ENCODE measurements around the gene ACTG1. TPM values are rescaled to one million over a fixed set of nuclear protein-coding genes. Genes with fewer than 3 reads are reported as not detected.

The ACTG1 gene
- total and polyA plus RNA-seq, 2 of the 13 experiments (the other 11 are each of a cell fraction or from before 2014, with no cell fraction given), result 973 to 1,138 TPM

- Histone ChIP-seq H3K27me3 (ENCODE audit: control insufficient read depth in 1 of 2, insufficient read depth in 2 of 2, low read length in 2 of 2) (peaks cover 3 to 23% of the 10 kb centered on the region in 2 experiments; a peak in 3 of 5 replicates), H2AFZ (ENCODE audit: low read length) (no peak overlapping the region), H3K9ac (ENCODE audit: insufficient read depth, low read depth, low read length) (peak overlapping the region; percentile 76), H3K4me1 (ENCODE audit: insufficient read depth, low read length) (peaks cover 78% of the 10 kb centered on the region), H4K20me1 (ENCODE audit: insufficient read depth, low read length) (no peaks in the 10 kb centered on the region), H3K36me3 (replicated peaks in 1 of 2; ENCODE audit: control insufficient read depth in 1 of 2, insufficient read depth in 2 of 2, low read length in 2 of 2) (no peaks in the 10 kb centered on the region), H3K79me2 (ENCODE audit: insufficient read depth, low read length) (no peaks in the 10 kb centered on the region), H3K27ac (ENCODE audit: extremely low read length, insufficient read depth, low read length) (peak overlapping the region; percentile 39), H3K9me3 (ENCODE audit: low read length) (no peaks in the 10 kb centered on the region), H3K4me3 (replicated peaks in 1 of 3; ENCODE audit: insufficient read depth in 1 of 3, low read depth in 2 of 3, low read length in 3 of 3) (peak overlapping the region; percentile 38 to 65 (median 55); a peak in 4 of 6 replicates), H3K4me2 (ENCODE audit: low read depth, low read length) (peak overlapping the region; percentile 81)
- WGBS (ENCODE audit: low lambda C conversion rate), result 20% methylated on average over 29 of the region's 87 CpGs
- ChIA-PET CTCF (ENCODE audit: low intra/inter-chr PET ratio, low total read pairs) (no interaction called here), POLR2A (interaction anchor here (0.5 kb wide), 1 partner anchor 20 kb away, joined by 3 read pairs; no protein-coding TSS in a partner anchor)
- intact Hi-C loops (cut with micrococcal nuclease; ENCODE audit: unreplicated experiment) (no loop called here), in situ Hi-C loops (cut with HindIII; ENCODE audit: extremely low pct_ligation_motif_present, low pct_unique_long_range_greater_than_20kb) (no loop called here)
- DNase-seq (ENCODE audit: low spot score) (peak; percentile 58), ATAC-seq (peak; percentile 73), FAIRE-seq (no peak)
- no TSS peak for BruUV-seq (replicated peaks)
- TF ChIP-seq ZNF747 (CRISPR knock-in tag; IDR thresholded peaks at IDR 0.05; ENCODE audit: borderline replicate concordance) (0 out of 2 replicates have a peak, but pooled peaks have one; percentile 55), TERF1 (CRISPR knock-in tag; IDR thresholded peaks at IDR 0.05) (0 out of 2 replicates have a peak, but pooled peaks have one; percentile 77), ARNTL (CRISPR knock-in tag; IDR thresholded peaks at IDR 0.05) (no peak; the same call in 1 of the 2 replicates), ZNF510 (CRISPR knock-in tag; IDR thresholded peaks at IDR 0.05; ENCODE audit: low read depth) (0 out of 2 replicates have a peak, but pooled peaks have one; percentile 34), ZMAT5 (CRISPR knock-in tag; IDR thresholded peaks at IDR 0.05; ENCODE audit: borderline replicate concordance, low read depth) (no peak), KMT2B (CRISPR knock-in tag; IDR thresholded peaks at IDR 0.05) (no peak), POLR2AphosphoS2 (IDR thresholded peaks at IDR 0.05; ENCODE audit: low read depth, low read length) (no peak), FOXP4 (CRISPR knock-in tag; IDR thresholded peaks at IDR 0.05) (peak; percentile 35; the same call in 1 of the 2 replicates), E2F1 (CRISPR knock-in tag; IDR thresholded peaks at IDR 0.05) (peak; percentile 64; the same call in 1 of the 2 replicates), ZFYVE20 (CRISPR knock-in tag; IDR thresholded peaks at IDR 0.05; ENCODE audit: borderline replicate concordance, low read depth) (0 out of 2 replicates have a peak, but pooled peaks have one; percentile 84), SMARCC2 (IDR thresholded peaks at IDR 0.05) (no peak), ZNF687 (CRISPR knock-in tag; IDR thresholded peaks at IDR 0.05) (peak; percentile 97), TMF1 (CRISPR knock-in tag; IDR thresholded peaks at IDR 0.05; ENCODE audit: low read depth) (0 out of 2 replicates have a peak, but pooled peaks have one; percentile 9)
Observed at GRCh38 chr17:81487487-81488275, 24.9 kb downstream of the ACTG1 start.
